H9 (cell line): Measurements from ENCODE around the gene KIF26B. TPM values are rescaled to one million over a fixed set of nuclear protein-coding genes. Genes with fewer than 3 reads are reported as not detected.

Experiments
- DNase-seq: peaks from one replicate; pipeline ENCODE4 v3.0.0-alpha.2; 2017
- H2AFZ ChIP-seq: one replicate; pipeline ENCODE4 v1.6.1; 2013; ENCODE audit warnings: mild to moderate bottlenecking, low read length, control low read depth, moderate library complexity
- H2AK5ac ChIP-seq: 2 replicates; pipeline ENCODE4 v1.6.1; 2013; ENCODE audit warnings: low read length, control low read depth, mixed read lengths; ENCODE audit not compliant: insufficient read length
- H2BK120ac ChIP-seq: one replicate; pipeline ENCODE4 v1.6.1; 2013; ENCODE audit warnings: low read depth, mild to moderate bottlenecking, low read length, control low read depth, inconsistent platforms; ENCODE audit not compliant: poor library complexity, severe bottlenecking
- H2BK12ac ChIP-seq: 2 replicates; pipeline ENCODE4 v1.6.1; 2013; ENCODE audit warnings: low read length, control low read depth, mixed read lengths, low read depth; ENCODE audit not compliant: insufficient read length
- H2BK15ac ChIP-seq: 2 replicates; pipeline ENCODE4 v1.6.1; 2013; ENCODE audit warnings: low read depth, low read length, control low read depth
- H2BK20ac ChIP-seq: one replicate; pipeline ENCODE4 v1.6.1; 2013; ENCODE audit warnings: low read depth, mild to moderate bottlenecking, low read length, control low read depth, inconsistent platforms; ENCODE audit not compliant: poor library complexity, severe bottlenecking
- H2BK5ac ChIP-seq: 2 replicates; pipeline ENCODE4 v1.6.1; 2013; ENCODE audit warnings: low read length, control low read depth, mixed read lengths; ENCODE audit not compliant: insufficient read length
- H3K14ac ChIP-seq: 2 replicates; pipeline ENCODE4 v1.6.1; 2013; ENCODE audit warnings: low read length, control low read depth; ENCODE audit not compliant: insufficient read depth
- H3K18ac ChIP-seq: 2 replicates; pipeline ENCODE4 v1.6.1; 2013; ENCODE audit warnings: low read depth, mild to moderate bottlenecking, mixed read lengths, low read length, control low read depth; ENCODE audit not compliant: insufficient read length
- H3K23ac ChIP-seq: 2 replicates; pipeline ENCODE4 v1.6.1; 2013; ENCODE audit warnings: low read length, control low read depth, mixed read lengths, low read depth; ENCODE audit not compliant: insufficient read length
- H3K23me2 ChIP-seq: 2 replicates; pipeline ENCODE4 v1.6.1; 2013; ENCODE audit warnings: low read depth, mild to moderate bottlenecking, mixed read lengths, low read length, control low read depth; ENCODE audit not compliant: insufficient read length, poor library complexity, severe bottlenecking
- H3K27ac ChIP-seq: 2 replicates; pipeline ENCODE4 v1.5.1; 2013; ENCODE audit warnings: low read length, control low read depth, mixed read lengths, low read depth; ENCODE audit not compliant: insufficient read length
- H3K27me3 ChIP-seq: 2 replicates; pipeline ENCODE4 v1.6.1; 2013; ENCODE audit warnings: low read length, control low read depth, inconsistent platforms; ENCODE audit not compliant: insufficient read depth
- H3K4ac ChIP-seq: 2 replicates; pipeline ENCODE4 v1.6.1; 2013; ENCODE audit warnings: low read depth, mild to moderate bottlenecking, control low read depth, inconsistent platforms, low read length, moderate library complexity
- H3K4me1 ChIP-seq: 2 replicates; pipeline ENCODE4 v1.6.1; 2013; ENCODE audit warnings: low read length, control low read depth, inconsistent platforms; ENCODE audit not compliant: insufficient read depth
- H3K4me2 ChIP-seq: 2 replicates; pipeline ENCODE4 v1.6.1; 2013; ENCODE audit warnings: low read length, control low read depth, mixed read lengths; ENCODE audit not compliant: insufficient read length, insufficient read depth
- H3K56ac ChIP-seq: 2 replicates; pipeline ENCODE4 v1.6.1; 2013; ENCODE audit warnings: low read depth, mild to moderate bottlenecking, mixed read lengths, low read length, control low read depth; ENCODE audit not compliant: insufficient read length
- H3K79me1 ChIP-seq: 2 replicates; pipeline ENCODE4 v1.6.1; 2013; ENCODE audit warnings: low read depth, mild to moderate bottlenecking, moderate library complexity, low read length, control low read depth, inconsistent platforms; ENCODE audit not compliant: insufficient read depth, poor library complexity, severe bottlenecking
- H3K79me2 ChIP-seq: 2 replicates; pipeline ENCODE4 v1.6.1; 2013; ENCODE audit warnings: low read length, control low read depth, inconsistent platforms; ENCODE audit not compliant: insufficient read depth
- H3K9ac ChIP-seq: 2 replicates; pipeline ENCODE4 v1.6.1; 2013; ENCODE audit warnings: low read length, control low read depth, mixed read lengths; ENCODE audit not compliant: insufficient read length; ENCODE audit errors: extremely low read depth
- H3K9me3 ChIP-seq: one replicate; pipeline ENCODE4 v1.6.1; 2013; ENCODE audit warnings: low read depth, low read length, inconsistent platforms; ENCODE audit not compliant: control insufficient read depth
- H3T11ph ChIP-seq: one replicate; pipeline ENCODE4 v1.6.1; 2013; ENCODE audit warnings: mild to moderate bottlenecking, low read length, control low read depth, inconsistent platforms
- H4K20me1 ChIP-seq: one replicate; pipeline ENCODE4 v1.6.1; 2013; ENCODE audit not compliant: control insufficient read depth, insufficient read length, insufficient read depth
- H4K5ac ChIP-seq: 2 replicates; pipeline ENCODE4 v1.6.1; 2013; ENCODE audit warnings: low read depth, mild to moderate bottlenecking, mixed read lengths, low read length, control low read depth; ENCODE audit not compliant: insufficient read length
- H4K8ac ChIP-seq: replicated peaks from 2 replicates; pipeline ENCODE4 v1.6.1; 2013; ENCODE audit warnings: low read length, control low read depth, mixed read lengths, low read depth; ENCODE audit not compliant: insufficient read length
- H4K91ac ChIP-seq: 2 replicates; pipeline ENCODE4 v1.6.1; 2013; ENCODE audit warnings: low read depth, mild to moderate bottlenecking, moderate library complexity, mixed read lengths, low read length, control low read depth; ENCODE audit not compliant: insufficient read length
- H3K27ac Mint-ChIP-seq, 3 experiments: 2 replicates in 2 of 3; 3 replicates in 1 of 3; pipeline ENCODE4 v1.8.0; 2020 to 2021; ENCODE audit warnings: mixed read lengths in 3 of 3, mild to moderate bottlenecking in 1 of 3, moderate library complexity in 1 of 3
- H3K27me3 Mint-ChIP-seq: 2 replicates; pipeline ENCODE4 v1.8.0; 2021; ENCODE audit warnings: low read depth, mild to moderate bottlenecking, moderate library complexity, mixed read lengths
- H3K36me3 Mint-ChIP-seq, 3 experiments: 2 replicates in 2 of 3; 3 replicates in 1 of 3; pipeline ENCODE4 v1.8.0; 2020 to 2021; ENCODE audit warnings: low read depth in 3 of 3, mixed read lengths in 3 of 3; ENCODE audit not compliant: insufficient read depth in 1 of 3
- H3K4me1 Mint-ChIP-seq, 2 experiments: 2 replicates each; pipeline ENCODE4 v1.8.0; 2020; ENCODE audit warnings: mixed read lengths in 2 of 2
- H3K4me3 Mint-ChIP-seq, 2 experiments: 2 replicates in 1 of 2; 3 replicates in 1 of 2; pipeline ENCODE4 v1.8.0; 2020 to 2021; ENCODE audit warnings: mild to moderate bottlenecking in 2 of 2, mixed read lengths in 2 of 2, moderate library complexity in 1 of 2
- H3K9me3 Mint-ChIP-seq, 2 experiments: 2 replicates in 1 of 2; 3 replicates in 1 of 2; pipeline ENCODE4 v1.8.0; 2020; ENCODE audit warnings: mild to moderate bottlenecking in 2 of 2, mixed read lengths in 2 of 2, moderate library complexity in 1 of 2
- CTCF ChIP-seq: fragments of 200-600 bp; sonication (generic); conservative IDR thresholded peaks from 3 replicates; pipeline ENCODE4 v1.8.0; 2021; ENCODE audit warnings: antibody characterized with exemption, mild to moderate bottlenecking
- WGBS: extraction: QIAGEN DNeasy Blood & Tissue Kit; methylation state at CpG from one replicate; pipeline ENCODE4 v1.1.7; 2013; ENCODE audit warnings: missing lambda C conversion rate, low lambda C conversion rate, mixed read lengths; ENCODE audit not compliant: insufficient read length; ENCODE audit errors: extremely low coverage; 5-methylcytosine and 5-hydroxymethylcytosine counted together
- total RNA-seq: library from RNA; stranded (reverse); gene quantifications from 2 replicates; pipeline ENCODE4 v1.2.1, GENCODE V29; 2021

The KIF26B gene
- total RNA-seq, 1 experiment from 2014 or later, result 0.13 TPM

- H3K4me1 Mint-ChIP-seq, result no peaks in the 10 kb centered on the region
- Histone ChIP-seq H3K9ac (no peak overlapping the region), H3K56ac (no peak overlapping the region), H3K18ac (no peak overlapping the region), H2BK15ac (no peak overlapping the region), H3K4ac (no peak overlapping the region), H3K9me3 (no peaks in the 10 kb centered on the region), H4K5ac (no peak overlapping the region), H2BK120ac (no peak overlapping the region), H3K27ac (no peak overlapping the region), H2AK5ac (no peak overlapping the region), H4K20me1 (no peaks in the 10 kb centered on the region), H2BK5ac (no peak overlapping the region), H3K79me2 (no peaks in the 10 kb centered on the region), H3K27me3 (no peaks in the 10 kb centered on the region), H3T11ph (no peak overlapping the region), H4K91ac (no peak overlapping the region), H3K79me1 (no peaks in the 10 kb centered on the region), H3K23me2 (no peaks in the 10 kb centered on the region), H2AFZ (no peak overlapping the region), H4K8ac (no peak overlapping the region), H2BK20ac (no peak overlapping the region), H3K4me1 (no peaks in the 10 kb centered on the region), H3K14ac (no peak overlapping the region), H3K4me2 (no peak overlapping the region), H3K23ac (no peak overlapping the region), H2BK12ac (no peak overlapping the region)
- DNase-seq, result no peak
- TF ChIP-seq CTCF, result no peak
- no peak overlapping the region for H3K27ac Mint-ChIP-seq
- H3K4me3 Mint-ChIP-seq, result no peak overlapping the region
- H3K27me3 Mint-ChIP-seq, result no peaks in the 10 kb centered on the region
- WGBS, result no CpG with 5 or more reads among the region's 2 CpGs
- H3K9me3 Mint-ChIP-seq, result peaks cover 0 to 3% of the 10 kb centered on the region in 2 experiments; a peak in 2 of 5 replicates
- H3K36me3 Mint-ChIP-seq, result 0 out of 7 replicates have a peak, but pooled peaks cover 0 to 5% (median 0%) of the 10 kb centered on the region in 3 experiments
These were observed 411.3 kb downstream of the KIF26B start for GRCh38 chr1:245566134-245566533.
